Tibial artery (tissue), 4 donors: ENCODE measurements around the gene TUBGCP5.

Source experiments
- DNase-seq, 2 donors: peaks; one replicate each; pipeline ENCODE4 v3.0.0-alpha.2; 2019
- H3K27ac ChIP-seq, 2 donors: fragments of 200-600 bp; sonication (generic) in 1 of 2; 1 replicate in 1 of 2; 2 replicates in 1 of 2; pipeline ENCODE4 v1.5.1; 2018 to 2019; ENCODE audit warnings: mild to moderate bottlenecking in 1 of 2
- H3K27me3 ChIP-seq, 2 donors: fragments of 200-600 bp; sonication (generic) in 1 of 2; one replicate each; pipeline versions ENCODE4 v1.5.1 to v1.6.0; 2016 to 2019
- H3K36me3 ChIP-seq, 3 donors: fragments of 200-600 bp; sonication (generic) in 2 of 3; one replicate each; pipeline ENCODE4 v1.5.1; 2016 to 2019; ENCODE audit warnings: mild to moderate bottlenecking in 2 of 3
- H3K4me1 ChIP-seq, 4 donors: fragments of 200-600 bp; sonication (generic) in 2 of 4; 1 replicate in 3 of 4; 2 replicates in 1 of 4; pipeline ENCODE4 v1.5.1; 2016 to 2019
- H3K4me3 ChIP-seq, 2 donors: fragments of 200-600 bp; sonication (generic) in 1 of 2; 1 replicate in 1 of 2; 2 replicates in 1 of 2; pipeline ENCODE4 v1.5.1; 2018 to 2019; ENCODE audit warnings: mild to moderate bottlenecking in 2 of 2
- H3K9me3 ChIP-seq, 3 donors: fragments of 200-600 bp; sonication (generic) in 1 of 3; one replicate each; pipeline ENCODE4 v1.5.1; 2016 to 2019
- CTCF ChIP-seq, 2 experiments: fragments of 200-600 bp in 1 of 2; fragments of 450-650 bp in 1 of 2; IDR thresholded peaks; one replicate each; pipeline ENCODE4 v1.5.1; 2017 to 2019; ENCODE audit warnings: antibody characterized with exemption in 2 of 2, mild to moderate bottlenecking in 1 of 2, moderate library complexity in 1 of 2
- intact Hi-C: fragments of 100-400 bp; cut with DNase I; formaldehyde crosslinking; loops from one replicate; pipeline ENCODE4 v1.15.0; 2023; ENCODE audit warnings: low total_unique reads

Gene TUBGCP5

GRCh38 chr15:22962611-22963010 is 76.8 kb downstream of the TUBGCP5 start:
- Histone ChIP-seq H3K27ac (peak overlapping the region; percentile 67 to 77), H3K36me3 (peaks cover 0 to 8% (median 0%) of the 10 kb centered on the region in 3 donors), H3K4me3 (no peak overlapping the region), H3K4me1 (peaks cover 0 to 95% (median 72%) of the 10 kb centered on the region in 4 donors), H3K9me3 (no peaks in the 10 kb centered on the region), H3K27me3 (no peaks in the 10 kb centered on the region)
- DNase-seq: no peak
- intact Hi-C loops: no loop called here
- no peak for TF ChIP-seq CTCF (IDR thresholded peaks at IDR 0.05)

GRCh38 chr15:22961762-22962161 is 77.6 kb downstream of the TUBGCP5 start:
- peak in 1 of 2 donors; percentile 71 for DNase-seq

GRCh38 chr15:22960556-22960955 is 78.8 kb downstream of the TUBGCP5 start:
- Histone ChIP-seq H3K36me3 (no peaks in the 10 kb centered on the region), H3K27ac (peak overlapping the region; percentile 67 to 77), H3K4me3 (no peak overlapping the region), H3K4me1 (peaks cover 5 to 96% (median 75%) of the 10 kb centered on the region in 4 donors), H3K9me3 (no peaks in the 10 kb centered on the region), H3K27me3 (no peaks in the 10 kb centered on the region)
- intact Hi-C loops: no loop called here
- DNase-seq: no peak
- TF ChIP-seq CTCF (IDR thresholded peaks at IDR 0.05): no peak

More at GRCh38 chr15:22961762-22962161, 77.6 kb downstream of the TUBGCP5 start:
- TF ChIP-seq CTCF (IDR thresholded peaks at IDR 0.05): no peak
- H3K27me3 ChIP-seq: no peaks in the 10 kb centered on the region
- H3K9me3 ChIP-seq: no peaks in the 10 kb centered on the region
- H3K27ac ChIP-seq: peak overlapping the region; percentile 67 to 77
- peak overlapping the region; percentile 4 to 15 for H3K4me3 ChIP-seq
- H3K36me3 ChIP-seq: peaks cover 0 to 8% (median 0%) of the 10 kb centered on the region in 3 donors
- peaks cover 0 to 95% (median 68%) of the 10 kb centered on the region in 4 donors for H3K4me1 ChIP-seq
- intact Hi-C loops: no loop called here

GRCh38 chr15:22960126-22960525 is 79.2 kb downstream of the TUBGCP5 start:
- H3K27me3 ChIP-seq: no peaks in the 10 kb centered on the region
- H3K27ac ChIP-seq: peak overlapping the region; percentile 67 to 77
- H3K9me3 ChIP-seq: no peaks in the 10 kb centered on the region
- H3K4me1 ChIP-seq: peaks cover 9 to 98% (median 77%) of the 10 kb centered on the region in 4 donors
- no peak overlapping the region for H3K4me3 ChIP-seq
- H3K36me3 ChIP-seq: no peaks in the 10 kb centered on the region
- intact Hi-C loops: no loop called here
- DNase-seq: no peak
- TF ChIP-seq CTCF (IDR thresholded peaks at IDR 0.05): no peak

GRCh38 chr15:22959321-22960101 is 79.9 kb downstream of the TUBGCP5 start:
- intact Hi-C loops: no loop called here
- Histone ChIP-seq H3K4me1 (peaks cover 10 to 100% (median 82%) of the 10 kb centered on the region in 4 donors), H3K27ac (peak overlapping the region; percentile 67 to 77)

More at GRCh38 chr15:22959321-22960101, 79.9 kb downstream of the TUBGCP5 start:
- no peak overlapping the region for H3K4me3 ChIP-seq
- no peaks in the 10 kb centered on the region for H3K36me3 ChIP-seq
- H3K9me3 ChIP-seq: no peaks in the 10 kb centered on the region
- no peaks in the 10 kb centered on the region for H3K27me3 ChIP-seq
- DNase-seq: no peak
- no peak for TF ChIP-seq CTCF (IDR thresholded peaks at IDR 0.05)
